CD4-positive, alpha-beta T cell treated with Interleukin-17A for 4 hours (primary cell): ENCODE results near the gene PIEZO1.

Source experiments
- DNase-seq: peaks from one replicate; pipeline ENCODE4 v3.0.0-alpha.2; 2020; ENCODE audit warnings: mixed read lengths

PIEZO1 gene

DNA sequence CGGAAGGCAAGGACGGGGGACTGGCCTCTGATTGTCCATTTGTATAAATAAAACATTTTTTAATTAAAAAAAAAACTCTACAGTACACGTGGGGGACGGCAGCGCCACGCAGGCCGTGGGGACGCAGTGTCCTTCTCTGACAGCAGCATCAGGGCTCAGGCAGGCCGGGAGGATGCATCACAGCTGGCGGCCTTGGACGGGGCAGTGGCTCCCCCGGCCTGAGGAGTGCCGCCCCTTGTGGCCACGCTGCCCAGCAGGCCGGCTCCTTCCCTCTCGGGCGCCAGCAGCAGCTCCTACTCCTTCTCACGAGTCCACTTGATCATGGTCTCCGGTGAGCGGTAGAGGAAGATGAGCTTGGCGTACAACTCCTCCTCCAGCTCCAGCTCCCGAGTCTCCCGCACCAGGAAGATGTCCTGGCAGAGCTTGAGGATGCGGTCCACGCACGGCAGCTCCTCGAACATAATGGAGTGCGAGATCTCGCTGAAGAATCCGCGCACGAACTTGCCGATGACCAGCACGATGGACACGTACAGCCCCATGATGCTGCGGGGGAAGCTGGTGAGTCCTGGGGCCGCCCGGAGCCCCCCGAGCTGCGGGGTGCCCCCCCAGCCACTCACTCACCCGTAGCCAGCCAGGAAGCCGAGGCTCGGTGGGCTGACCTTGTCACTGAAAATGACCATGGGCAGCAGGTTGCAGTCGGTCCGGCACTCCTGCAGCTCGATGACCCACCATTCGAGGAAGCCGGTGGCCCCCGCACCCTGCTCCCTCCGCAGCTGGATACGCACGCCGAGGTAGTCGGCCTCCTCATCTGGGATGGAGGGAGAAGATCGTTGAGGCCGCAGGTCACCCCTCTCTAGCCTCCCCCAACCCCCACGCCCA is 69.5 kb downstream of the PIEZO1 start:
- no peak for DNase-seq

DNA sequence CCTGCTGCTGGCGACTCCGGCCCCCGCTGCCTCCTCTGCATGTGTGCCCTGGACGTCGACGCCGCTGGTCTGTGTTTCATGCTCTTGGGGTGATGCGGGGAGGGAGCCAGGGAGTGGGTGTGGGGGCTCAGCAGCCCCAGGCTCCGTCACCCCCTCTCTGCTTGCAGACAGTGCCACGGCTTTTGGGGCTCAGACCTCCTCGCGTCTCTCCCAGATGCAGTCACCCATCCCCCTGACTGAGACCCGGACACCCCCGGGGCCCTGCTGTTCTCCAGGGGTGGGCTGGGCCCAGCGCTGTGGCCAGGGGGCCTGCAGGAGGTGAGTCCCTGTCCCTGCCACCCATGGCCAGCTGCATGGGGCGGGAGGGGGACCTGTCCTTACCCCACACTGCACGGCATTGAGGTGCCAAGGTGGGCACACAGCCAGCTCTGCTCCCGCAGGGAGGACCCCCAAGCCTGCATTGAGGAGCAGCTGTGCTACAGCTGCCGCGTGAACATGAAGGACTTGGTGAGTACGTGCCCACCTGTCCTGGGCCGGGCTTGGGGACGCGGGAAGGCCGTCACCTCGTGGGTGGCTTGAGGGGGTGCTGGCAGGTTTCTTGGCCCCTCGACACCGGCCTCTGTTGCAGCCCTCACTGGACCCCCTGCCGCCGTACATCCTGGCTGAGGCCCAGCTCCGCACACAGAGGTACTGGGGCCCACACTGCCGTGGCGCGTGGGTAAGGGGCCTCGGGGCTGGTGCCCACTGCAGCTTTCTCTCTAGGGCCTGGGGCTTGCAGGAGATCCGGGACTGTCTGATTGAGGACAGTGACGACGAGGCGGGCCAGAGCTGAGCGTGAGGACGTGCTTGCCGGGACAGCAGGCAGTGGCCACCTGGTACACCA is 70.4 kb downstream of the PIEZO1 start:
- DNase-seq, result no peak

DNA sequence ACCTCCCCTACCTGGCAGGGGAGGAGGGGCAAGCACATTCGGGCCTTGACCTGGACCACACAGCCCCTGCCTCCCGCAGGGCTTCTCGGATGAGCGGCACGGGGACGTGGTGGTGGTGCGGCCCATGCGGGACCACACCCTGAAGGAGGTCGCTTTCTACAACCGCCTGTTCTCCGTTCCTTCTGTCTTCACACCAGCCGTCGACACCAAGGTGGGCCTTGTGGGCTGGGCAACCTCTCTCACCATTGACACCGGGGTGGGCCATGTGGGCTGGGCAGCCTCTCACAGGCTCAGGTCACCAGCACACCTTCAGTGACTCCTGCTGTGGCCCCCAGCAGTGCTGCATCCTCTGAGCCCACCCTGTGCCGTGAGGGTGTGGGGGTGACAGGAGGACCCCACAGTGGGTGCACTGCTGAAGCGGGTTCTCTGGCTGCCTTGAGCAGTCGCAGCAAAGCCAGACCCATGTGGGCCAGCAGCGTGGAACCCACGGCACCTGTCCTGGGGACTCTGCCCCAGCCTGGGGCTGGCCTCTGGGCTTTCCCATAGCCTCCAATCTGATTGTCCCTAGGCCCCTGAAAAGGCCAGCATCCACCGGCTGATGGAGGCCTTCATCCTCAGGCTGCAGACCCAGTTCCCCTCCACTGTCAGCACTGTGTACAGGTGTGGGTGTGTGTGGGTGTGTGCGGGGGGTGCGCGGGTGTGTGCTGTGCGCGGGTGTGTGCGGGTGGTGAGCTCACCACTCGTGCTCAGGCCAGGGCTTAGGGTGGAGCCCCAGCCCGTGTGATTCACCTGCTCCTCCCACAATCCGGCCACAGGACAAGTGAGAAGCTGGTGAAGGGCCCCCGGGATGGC is 71.2 kb downstream of the PIEZO1 start:
- no peak for DNase-seq

DNA sequence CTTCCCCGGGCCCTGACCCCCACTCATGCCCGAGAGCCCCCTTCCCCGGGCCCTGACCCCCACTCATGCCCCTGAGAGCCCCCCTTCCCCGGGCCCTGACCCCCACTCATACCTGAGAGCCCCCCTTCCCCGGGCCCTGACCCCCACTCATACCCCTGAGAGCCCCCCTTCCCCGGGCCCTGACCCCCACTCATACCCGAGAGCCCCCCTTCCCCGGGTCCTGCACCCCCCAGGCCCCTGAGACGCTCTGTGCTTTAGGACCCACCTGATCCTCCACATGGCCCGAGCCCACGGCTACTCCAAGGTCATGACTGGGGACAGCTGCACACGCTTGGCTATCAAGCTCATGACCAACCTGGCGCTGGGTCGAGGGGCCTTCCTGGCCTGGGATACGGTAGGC is 72.0 kb downstream of the PIEZO1 start:
- no peak for DNase-seq

DNA sequence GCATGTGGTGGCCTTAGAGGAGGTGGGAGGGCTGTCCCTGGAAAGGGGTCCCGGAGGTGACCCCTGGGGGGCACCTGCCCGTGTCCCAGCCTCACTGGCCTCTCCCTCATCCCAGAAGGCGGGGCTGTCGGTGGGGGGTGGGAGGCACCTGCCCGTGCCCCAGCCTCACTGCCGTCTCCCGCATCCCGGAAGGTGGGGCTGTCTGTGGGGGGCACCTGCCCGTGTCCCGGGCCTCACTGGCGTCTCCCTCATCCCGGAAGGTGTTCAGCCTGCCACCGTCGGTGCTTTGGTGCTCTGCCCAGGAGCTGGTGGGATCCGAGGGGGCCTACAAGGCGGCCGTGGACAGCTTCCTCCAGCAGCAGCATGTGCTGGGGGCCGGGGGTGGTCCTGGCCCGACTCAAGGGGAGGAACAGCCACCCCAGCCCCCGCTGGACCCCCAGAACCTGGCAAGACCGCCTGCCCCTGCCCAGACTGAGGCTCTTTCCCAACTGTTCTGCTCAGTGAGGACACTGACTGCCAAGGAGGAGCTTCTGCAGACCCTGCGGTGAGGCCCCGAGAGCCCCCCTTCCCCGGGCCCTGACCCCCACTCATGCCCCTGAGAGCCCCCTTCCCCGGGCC is 72.5 kb downstream of the PIEZO1 start:
- no peak for DNase-seq

DNA sequence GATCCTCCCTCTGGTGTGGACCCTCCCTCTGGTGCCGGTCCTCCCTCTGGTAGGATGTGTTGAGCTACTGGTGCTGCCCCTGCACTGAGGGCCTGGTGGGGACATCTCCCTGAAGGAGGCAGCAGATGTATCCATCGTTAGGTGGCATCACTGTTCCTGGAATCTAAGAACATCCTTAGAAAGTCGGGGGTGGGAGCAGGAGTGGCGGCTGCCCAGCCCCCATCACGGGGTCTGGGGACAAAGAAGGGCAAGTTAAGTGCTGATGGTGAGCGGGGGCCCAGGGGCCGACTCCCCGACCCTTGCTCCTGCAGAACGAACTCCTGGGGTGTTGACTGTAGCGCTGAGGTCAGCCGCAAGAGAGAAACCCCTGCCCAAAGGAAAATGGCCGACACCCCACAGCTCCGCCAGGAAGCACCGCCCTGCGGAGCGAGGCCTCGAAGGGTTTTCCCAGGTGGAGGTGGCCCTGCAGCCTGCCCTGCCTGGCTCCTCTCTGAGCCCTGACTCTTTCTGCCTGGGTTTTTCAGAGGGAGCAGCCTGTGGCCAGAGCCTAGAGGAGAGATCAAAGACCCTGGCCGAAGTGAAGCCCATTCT is 73.2 kb downstream of the PIEZO1 start:
- no peak for DNase-seq

DNA sequence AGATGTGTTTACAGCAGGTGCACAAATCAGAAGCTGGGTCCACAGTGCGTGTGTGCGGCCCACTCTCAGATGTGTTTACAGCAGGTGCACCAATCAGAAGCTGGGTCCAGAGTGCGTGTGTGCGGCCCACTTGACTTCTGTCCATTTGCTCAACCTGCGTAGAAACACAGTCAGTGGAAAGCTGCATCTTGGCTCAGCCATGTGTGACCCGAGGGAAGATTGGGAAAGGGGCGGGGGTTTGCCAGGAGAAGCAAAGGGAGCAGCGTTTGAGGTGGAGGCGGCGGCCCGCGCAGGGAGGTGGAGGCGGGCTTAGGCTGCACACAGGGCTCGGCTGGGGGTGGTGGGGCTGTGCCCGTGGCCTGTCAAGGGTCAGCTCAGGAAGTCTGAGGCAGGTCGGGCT is 74.5 kb downstream of the PIEZO1 start:
- no peak for DNase-seq

DNA sequence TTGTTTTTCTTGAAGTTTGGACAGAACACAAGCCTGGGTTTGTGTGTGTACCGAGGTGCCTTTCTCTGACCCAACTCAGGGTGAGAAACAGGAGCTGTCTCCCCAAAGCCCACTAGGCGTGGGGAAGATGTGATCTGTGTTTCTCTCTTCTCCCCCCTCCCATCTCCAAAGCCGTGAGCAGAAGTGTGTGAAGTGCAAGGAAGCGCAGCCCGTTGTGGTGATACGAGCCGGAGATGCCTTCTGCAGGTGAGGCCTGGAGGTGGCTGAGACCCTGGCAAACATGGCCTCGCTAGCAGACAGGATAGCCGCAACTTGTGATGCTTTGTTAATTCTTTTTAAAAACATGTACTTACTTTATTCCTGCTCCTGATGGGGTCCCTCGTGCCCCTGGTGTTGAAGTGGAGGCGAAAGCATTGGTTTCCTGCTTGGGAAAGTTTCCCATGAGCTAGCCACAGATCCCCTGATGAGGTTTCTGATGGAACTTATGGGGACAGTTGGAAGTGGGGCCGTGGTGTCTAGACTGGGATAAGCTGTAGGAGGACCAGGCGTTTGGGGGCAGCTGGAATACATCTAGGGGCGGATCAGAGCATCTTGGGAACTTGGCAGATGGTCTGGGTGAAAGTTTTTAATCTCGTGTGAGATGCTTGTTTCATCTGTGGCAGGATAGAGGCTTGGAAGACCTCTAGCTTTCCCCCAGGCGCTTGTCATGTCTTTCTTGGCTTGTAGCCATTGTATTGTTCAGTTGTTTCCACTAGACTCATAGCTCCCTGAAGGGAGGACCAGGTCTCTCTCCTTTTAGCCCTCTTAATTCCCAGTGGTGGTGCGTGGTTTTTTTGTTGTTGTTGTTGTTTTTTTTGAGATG is 77.8 kb downstream of the PIEZO1 start:
- no peak for DNase-seq

DNA sequence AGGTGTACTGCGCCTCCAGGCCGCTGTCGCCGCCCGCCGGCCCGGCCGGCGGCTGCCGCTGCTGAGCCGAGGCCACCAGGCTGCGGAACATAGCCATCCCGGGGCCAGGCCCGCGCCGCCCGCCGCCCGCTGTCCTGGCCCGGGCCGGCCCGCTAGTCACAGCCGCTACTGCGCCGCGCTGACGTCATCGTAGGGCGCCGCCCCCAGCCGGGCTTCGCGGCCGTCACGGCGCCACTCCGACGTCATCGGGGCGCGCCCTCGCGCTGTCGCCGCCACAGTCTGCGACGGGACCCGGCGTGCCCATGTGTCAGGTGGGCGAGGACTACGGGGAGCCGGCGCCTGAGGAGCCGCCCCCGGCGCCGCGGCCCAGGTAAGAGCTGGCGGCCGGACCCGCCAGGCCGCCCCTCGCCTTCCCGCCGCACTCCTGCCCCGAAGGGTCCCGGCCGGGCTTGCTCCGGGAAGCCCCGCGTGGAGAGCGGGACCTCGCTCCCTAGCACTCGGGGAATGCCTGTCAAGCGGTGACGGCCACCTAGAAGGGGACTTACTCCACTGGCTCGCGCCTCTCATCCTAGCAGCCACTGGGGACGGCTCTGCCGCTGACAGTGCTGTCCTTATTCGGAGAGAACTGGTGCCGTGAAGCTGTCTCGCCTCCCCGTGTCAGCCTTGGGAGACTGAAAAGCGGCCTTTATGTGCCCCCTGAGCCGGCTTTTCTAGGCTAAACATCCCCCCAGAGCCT is 78.6 kb downstream of the PIEZO1 start, which contains the start of the genes CTU2 and RNF166:
Gene CTU2, plus strand, starts transcription at position 275 of the 736 bp plus-strand sequence. Its CDS starts 28 bp downstream, at position 303.
Gene RNF166, minus strand, starts transcription at position 180 of the 736 bp plus-strand sequence. Its CDS starts 83 bp downstream, at position 97.
- peak; percentile 94 for DNase-seq

DNA sequence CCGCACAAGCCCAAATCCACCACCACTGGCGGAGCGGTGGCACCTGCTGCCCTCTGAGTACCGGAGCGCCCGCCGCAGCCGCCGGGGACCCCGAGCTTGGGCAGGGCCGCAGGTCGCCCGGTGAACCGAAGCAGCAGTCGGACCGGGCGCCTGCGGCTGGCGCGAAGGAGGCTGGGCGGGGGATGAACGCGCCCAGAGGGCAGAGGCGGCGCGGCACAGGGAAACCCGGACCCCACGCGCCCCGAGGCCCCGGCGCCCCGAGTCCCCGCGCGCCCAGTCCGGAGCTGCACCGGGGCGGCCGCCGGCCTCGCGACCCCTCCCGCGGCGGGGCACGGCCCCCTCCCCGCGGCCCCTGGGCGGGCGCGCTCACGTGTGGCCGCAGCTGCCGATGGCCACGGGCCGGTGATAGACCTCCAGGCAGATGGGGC is 79.2 kb downstream of the PIEZO1 start:
- DNase-seq, result peak; percentile 34

DNA sequence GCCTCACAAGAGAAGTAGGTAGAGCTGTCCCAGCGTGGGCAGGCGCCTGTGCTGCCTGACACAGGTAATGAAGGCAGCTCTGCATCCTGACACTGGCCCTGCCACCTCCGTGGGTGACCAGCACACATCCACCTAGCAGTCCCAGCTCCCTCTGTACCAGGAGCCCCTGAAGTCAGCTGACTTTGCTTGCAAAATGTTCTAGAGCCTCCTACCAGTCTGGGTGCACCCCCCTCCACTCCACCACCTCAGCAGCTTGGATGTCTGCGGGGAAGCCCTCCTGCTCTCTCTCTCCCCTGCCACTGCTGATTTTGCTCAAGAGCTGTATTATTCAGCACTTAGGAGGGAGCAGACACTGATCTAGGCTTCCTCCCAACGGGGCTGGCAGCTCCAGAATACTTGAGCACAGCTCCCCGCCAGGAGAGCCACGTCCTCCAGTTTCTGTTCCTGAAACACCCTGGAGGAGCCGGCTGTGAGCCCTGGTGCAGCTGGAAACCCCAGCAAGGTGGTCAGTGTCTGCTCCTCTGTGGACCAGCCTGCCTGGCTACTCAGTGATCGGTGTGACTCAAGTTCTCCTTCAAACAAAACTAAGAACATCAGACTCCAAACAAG is 79.8 kb downstream of the PIEZO1 start:
- DNase-seq, result peak; percentile 59

DNA sequence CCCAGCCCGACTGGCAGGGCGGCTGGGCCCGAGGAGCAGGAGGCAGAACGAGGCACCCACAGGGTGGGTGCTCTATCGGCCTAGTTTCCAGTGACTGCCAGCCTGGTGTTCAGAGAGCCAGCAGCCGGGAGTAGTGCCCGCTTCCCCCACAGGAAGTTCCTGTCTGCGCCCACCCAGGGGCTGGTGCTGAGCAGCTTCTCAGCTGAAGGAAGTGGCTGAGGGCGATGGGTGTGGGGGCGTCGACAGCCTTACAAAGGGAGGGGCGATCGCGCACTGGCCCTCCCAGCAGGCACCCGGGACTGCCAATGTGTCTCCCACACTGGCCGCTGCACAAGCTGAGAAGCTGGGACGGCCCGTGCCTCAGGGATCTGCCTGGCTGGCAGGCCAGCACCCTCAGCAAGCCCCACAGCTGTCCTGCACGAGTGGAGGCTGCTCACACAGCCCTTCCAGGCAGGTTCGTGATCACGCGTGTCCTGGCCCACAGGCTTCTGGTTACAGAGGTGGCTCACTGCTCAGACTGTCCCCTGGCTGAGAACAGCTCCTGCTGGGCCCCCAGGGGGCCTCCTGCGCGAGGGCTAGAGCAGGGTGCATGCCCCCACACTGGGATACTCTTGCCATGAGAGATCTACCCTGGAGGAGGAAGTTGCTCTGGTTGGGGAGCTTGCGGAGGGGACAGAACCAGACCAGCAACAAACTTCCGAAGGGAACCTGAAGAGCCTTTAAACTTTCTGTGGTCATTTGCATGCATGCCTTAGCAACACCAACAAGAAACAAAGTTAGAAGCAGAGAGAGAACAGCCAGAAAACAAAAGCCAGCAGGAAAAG is 81.3 kb downstream of the PIEZO1 start:
- peak; percentile 88 for DNase-seq

DNA sequence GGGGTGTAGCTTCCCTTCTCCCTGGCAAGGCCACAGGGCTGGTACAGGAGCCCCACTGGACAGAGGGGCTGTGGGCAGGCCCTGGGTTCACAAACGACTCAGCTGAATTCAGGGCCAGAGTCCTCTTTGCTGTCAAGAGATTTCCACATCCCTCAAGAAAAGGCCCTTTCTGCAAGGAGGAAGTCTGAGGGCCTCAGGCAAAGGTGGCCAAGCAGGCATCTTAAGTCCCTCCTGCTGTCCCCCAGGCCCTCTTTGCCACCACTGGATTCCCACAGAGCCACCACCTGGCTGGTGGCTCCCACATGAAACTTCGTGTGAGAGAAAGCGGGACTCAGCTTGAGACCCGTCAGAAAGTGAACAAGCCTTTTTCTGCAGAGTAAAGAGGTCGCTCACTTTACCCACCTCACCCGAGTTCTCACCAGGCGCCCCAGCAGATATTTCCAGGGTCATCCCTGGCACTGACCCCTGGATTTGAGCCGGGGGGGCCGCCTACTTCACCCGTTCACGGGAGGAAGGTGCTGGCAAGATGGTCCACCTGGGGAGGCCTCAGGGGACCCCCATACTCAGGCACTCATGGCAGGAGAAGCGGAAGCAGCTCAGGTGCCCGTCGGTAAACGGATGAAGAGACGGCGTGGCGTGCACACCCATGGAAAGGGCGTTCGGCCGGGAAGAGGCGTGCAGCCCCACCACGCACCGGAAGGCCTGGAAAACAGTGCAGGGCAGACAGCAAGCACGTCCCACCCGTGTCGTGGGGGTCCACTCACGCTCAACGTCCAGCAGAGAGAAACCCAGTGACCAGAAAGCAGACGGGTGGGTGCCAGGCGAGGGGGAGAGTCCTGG is 82.4 kb downstream of the PIEZO1 start:
- DNase-seq, result peak; percentile 48

DNA sequence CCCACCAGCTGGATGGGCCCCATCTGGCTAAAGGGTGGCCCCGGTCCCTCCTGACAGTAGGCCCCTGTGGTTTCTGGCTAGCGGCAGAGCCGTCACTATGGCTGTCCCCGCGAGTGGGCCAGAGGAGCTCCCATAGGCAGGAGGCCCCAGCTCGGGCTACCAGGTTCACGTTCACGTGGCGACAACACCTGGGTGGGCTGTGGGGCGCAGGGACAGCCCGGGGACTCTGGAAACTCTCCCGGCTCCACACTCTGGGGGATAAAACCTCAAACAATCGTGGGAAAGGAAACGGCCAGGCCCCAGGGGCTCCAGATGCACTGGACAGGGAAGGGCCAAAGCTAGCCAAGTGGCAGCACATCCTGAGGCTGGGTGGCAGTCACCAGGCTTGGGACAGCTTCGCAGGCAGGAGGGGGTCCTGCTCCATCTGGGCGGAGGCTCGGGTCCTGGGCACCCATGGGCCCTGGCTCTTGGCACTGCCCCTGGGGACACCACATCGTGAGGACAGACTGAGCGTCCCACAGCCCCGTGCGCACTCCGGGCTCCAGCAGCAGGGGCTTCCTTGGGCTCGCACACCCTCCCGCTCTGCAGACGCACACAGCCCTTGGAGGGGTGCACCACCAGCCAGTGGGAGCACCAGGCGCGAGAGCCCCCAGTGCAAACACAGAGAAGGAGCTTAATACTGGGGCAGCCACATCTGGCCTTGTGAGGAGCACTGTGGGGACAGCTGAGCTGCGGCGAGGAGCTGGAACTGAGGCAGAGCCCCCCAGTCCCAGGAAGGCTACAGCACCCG is 83.2 kb downstream of the PIEZO1 start:
- peak; percentile 46 for DNase-seq

DNA sequence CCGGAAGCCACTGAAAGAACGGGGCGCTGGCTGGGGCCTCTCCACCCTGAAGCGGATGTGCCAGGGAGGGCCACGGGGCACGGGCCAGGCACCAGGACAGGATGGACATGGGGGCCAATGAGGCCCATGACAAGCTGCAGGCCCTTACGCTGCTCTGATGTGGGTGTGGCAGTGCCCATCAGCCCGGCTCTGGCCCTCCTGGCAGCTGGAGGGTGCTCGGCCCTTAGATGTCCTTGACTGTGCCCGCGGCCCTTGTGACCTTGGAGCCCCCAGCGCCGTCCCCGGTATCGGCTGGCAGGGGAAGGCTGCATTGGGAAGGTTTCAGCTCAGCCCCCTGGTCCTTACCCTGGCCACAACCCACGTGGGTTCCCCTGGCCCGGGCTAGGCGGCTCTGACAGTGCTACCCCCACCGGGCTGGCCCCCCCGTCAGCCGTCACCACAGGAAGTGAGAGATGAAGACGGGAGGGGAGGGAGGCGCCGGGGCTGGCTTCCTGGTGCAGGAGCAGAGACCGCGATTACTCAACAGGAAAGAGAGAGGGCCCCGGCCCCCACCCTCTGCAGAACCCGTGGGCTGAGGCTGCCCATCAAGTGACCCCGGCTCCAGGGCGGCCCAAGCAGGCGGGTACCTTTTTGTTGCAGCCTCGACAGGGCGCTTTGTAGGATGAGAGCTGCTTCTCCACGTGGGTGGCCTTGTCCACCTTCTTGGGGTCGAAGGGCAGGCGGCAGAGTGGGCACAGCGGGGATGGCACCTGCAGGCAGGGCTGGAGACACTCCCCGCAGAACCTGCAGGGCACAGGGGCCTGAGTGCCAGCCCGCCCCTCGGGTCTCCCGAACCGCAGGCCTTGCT is 84.2 kb downstream of the PIEZO1 start:
- peak; percentile 97 for DNase-seq

DNA sequence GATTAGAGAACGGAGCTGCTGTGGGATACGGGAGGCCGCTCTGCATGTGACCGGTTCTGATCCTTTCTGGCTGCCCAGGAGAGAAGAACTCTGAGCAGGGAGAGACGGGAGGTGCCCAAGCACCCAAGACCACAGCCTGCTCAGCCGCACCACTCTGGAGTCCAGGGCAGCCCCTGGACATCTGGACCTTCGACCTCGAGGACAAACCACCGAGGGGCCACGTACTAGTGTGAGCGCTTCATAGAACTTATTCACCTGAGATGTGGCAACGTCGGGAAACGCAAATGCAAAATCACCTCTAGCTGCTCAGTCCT is 84.7 kb downstream of the PIEZO1 start:
- DNase-seq, result no peak
